ES-I3 (cell line): ENCODE data around the gene FER.
"Not testable (repeated sequence)": the region's sequence is repeated elsewhere in the genome, so short reads cannot be mapped to it uniquely, and the experiment has no call there.

Source experiments
- H3K36me3 ChIP-seq: 2 replicates; pipeline ENCODE4 v1.6.1; 2013; ENCODE audit warnings: mild to moderate bottlenecking, low read length, control low read depth, moderate library complexity; ENCODE audit not compliant: insufficient read depth
- H3K4me1 ChIP-seq: 2 replicates; pipeline ENCODE4 v1.6.1; 2013; ENCODE audit warnings: mild to moderate bottlenecking, control low read depth, low read length; ENCODE audit not compliant: insufficient read depth
- H3K9ac ChIP-seq: 2 replicates; pipeline ENCODE4 v1.6.1; 2013; ENCODE audit warnings: low read depth, mild to moderate bottlenecking, low read length, moderate library complexity
- H3K9me3 ChIP-seq: 2 replicates; pipeline ENCODE4 v1.6.1; 2013; ENCODE audit warnings: mild to moderate bottlenecking, low read length, moderate library complexity; ENCODE audit not compliant: control insufficient read depth, insufficient read depth

FER gene

GRCh38 chr5:108763222-108763916 is 15.7 kb downstream of the FER start:
- H3K9ac ChIP-seq: no peak overlapping the region
- H3K36me3 ChIP-seq: no peaks in the 10 kb centered on the region
- H3K4me1 ChIP-seq: peaks cover 13% of the 10 kb centered on the region
- H3K9me3 ChIP-seq: no peaks in the 10 kb centered on the region

- Histone ChIP-seq H3K4me1 (peaks cover 13% of the 10 kb centered on the region), H3K9ac (no peak overlapping the region), H3K9me3 (no peaks in the 10 kb centered on the region), H3K36me3 (no peaks in the 10 kb centered on the region)
Observed at GRCh38 chr5:108765647-108766046, 17.9 kb downstream of the FER start.

GRCh38 chr5:108766916-108767315 is 19.2 kb downstream of the FER start:
- not testable (repeated sequence) for H3K36me3 ChIP-seq, H3K9ac ChIP-seq
- peaks cover 13% of the 10 kb centered on the region for H3K4me1 ChIP-seq

GRCh38 chr5:108769352-108769751 is 21.7 kb downstream of the FER start:
- Histone ChIP-seq H3K4me1 (no peaks in the 10 kb centered on the region), H3K9me3 (no peaks in the 10 kb centered on the region; the same call in 1 of the 2 replicates), H3K36me3 (no peaks in the 10 kb centered on the region), H3K9ac (no peak overlapping the region)

More at GRCh38 chr5:108766916-108767315, 19.2 kb downstream of the FER start:
- H3K9me3 ChIP-seq: not testable (repeated sequence)

GRCh38 chr5:108772626-108773025 is 24.9 kb downstream of the FER start:
- Histone ChIP-seq H3K4me1 (no peaks in the 10 kb centered on the region), H3K9ac (no peak overlapping the region), H3K36me3 (no peaks in the 10 kb centered on the region), H3K9me3 (no peaks in the 10 kb centered on the region; the same call in 1 of the 2 replicates)

GRCh38 chr5:108773330-108773729 is 25.6 kb downstream of the FER start:
- no peaks in the 10 kb centered on the region for H3K36me3 ChIP-seq

GRCh38 chr5:108774079-108774478 is 26.4 kb downstream of the FER start:
- not testable (repeated sequence) for H3K9me3 ChIP-seq, H3K4me1 ChIP-seq, H3K9ac ChIP-seq, H3K36me3 ChIP-seq

More at GRCh38 chr5:108773330-108773729, 25.6 kb downstream of the FER start:
- no peak overlapping the region for H3K9ac ChIP-seq
- H3K4me1 ChIP-seq: no peaks in the 10 kb centered on the region
- no peaks in the 10 kb centered on the region; the same call in 1 of the 2 replicates for H3K9me3 ChIP-seq

GRCh38 chr5:108777582-108777981 is 29.9 kb downstream of the FER start:
- H3K9me3 ChIP-seq, H3K9ac ChIP-seq, H3K4me1 ChIP-seq, H3K36me3 ChIP-seq: not testable (repeated sequence)

- not testable (repeated sequence) for H3K36me3 ChIP-seq, H3K9ac ChIP-seq, H3K4me1 ChIP-seq
- peaks cover 19% of the 10 kb centered on the region for H3K9me3 ChIP-seq
Observed at GRCh38 chr5:108784577-108784976, 36.9 kb downstream of the FER start.

GRCh38 chr5:108786806-108787483 is 39.2 kb downstream of the FER start:
- Histone ChIP-seq H3K9me3 (peaks cover 19% of the 10 kb centered on the region), H3K36me3 (no peaks in the 10 kb centered on the region; the same call in 1 of the 2 replicates), H3K9ac (no peak overlapping the region), H3K4me1 (no peaks in the 10 kb centered on the region)

- H3K36me3 ChIP-seq: no peaks in the 10 kb centered on the region; the same call in 1 of the 2 replicates
- no peaks in the 10 kb centered on the region for H3K4me1 ChIP-seq
- H3K9me3 ChIP-seq: peaks cover 19% of the 10 kb centered on the region
- H3K9ac ChIP-seq: no peak overlapping the region
Observed at GRCh38 chr5:108788142-108788541, 40.4 kb downstream of the FER start.

- no peaks in the 10 kb centered on the region for H3K4me1 ChIP-seq
- no peak overlapping the region for H3K9ac ChIP-seq
- no peaks in the 10 kb centered on the region for H3K9me3 ChIP-seq
- H3K36me3 ChIP-seq: no peaks in the 10 kb centered on the region; the same call in 1 of the 2 replicates
Observed at GRCh38 chr5:108793207-108793606, 45.5 kb downstream of the FER start.

GRCh38 chr5:108794349-108794748 is 46.7 kb downstream of the FER start:
- not testable (repeated sequence) for H3K36me3 ChIP-seq, H3K4me1 ChIP-seq, H3K9ac ChIP-seq, H3K9me3 ChIP-seq

- Histone ChIP-seq H3K9ac (no peak overlapping the region), H3K4me1 (no peaks in the 10 kb centered on the region), H3K9me3 (no peaks in the 10 kb centered on the region), H3K36me3 (no peaks in the 10 kb centered on the region; the same call in 1 of the 2 replicates)
Observed at GRCh38 chr5:108797396-108797795, 49.7 kb downstream of the FER start.

GRCh38 chr5:108797986-108798385 is 50.3 kb downstream of the FER start:
- H3K4me1 ChIP-seq: no peaks in the 10 kb centered on the region
- H3K9ac ChIP-seq: no peak overlapping the region
- H3K9me3 ChIP-seq: no peaks in the 10 kb centered on the region
- no peaks in the 10 kb centered on the region; the same call in 1 of the 2 replicates for H3K36me3 ChIP-seq
